Measurements from ENCODE around the gene PACSIN1.

GRCh38 chr6:34451192-34451591 is 14.7 kb upstream of the PACSIN1 start:
- TF ChIP-seq BHLHE40 (IDR thresholded peaks at IDR 0.05; ENCODE audit: borderline replicate concordance) (no peak), TARDBP (IDR thresholded peaks at IDR 0.05) (no peak), ZNF384 (IDR thresholded peaks at IDR 0.05) (no peak), ELF4 (IDR thresholded peaks at IDR 0.05) (no peak), PKNOX1 (IDR thresholded peaks at IDR 0.05) (no peak), FOXM1 (IDR thresholded peaks at IDR 0.05; ENCODE audit: borderline replicate concordance) (no peak), FOXA1 (IDR thresholded peaks at IDR 0.05) (no peak), SP1 (IDR thresholded peaks at IDR 0.05) (no peak)
